ENCODE data around the gene SAP30.
A peak's percentile ranks its signal among the peaks of the same experiment; 100 is the strongest.

Gene SAP30

DNA sequence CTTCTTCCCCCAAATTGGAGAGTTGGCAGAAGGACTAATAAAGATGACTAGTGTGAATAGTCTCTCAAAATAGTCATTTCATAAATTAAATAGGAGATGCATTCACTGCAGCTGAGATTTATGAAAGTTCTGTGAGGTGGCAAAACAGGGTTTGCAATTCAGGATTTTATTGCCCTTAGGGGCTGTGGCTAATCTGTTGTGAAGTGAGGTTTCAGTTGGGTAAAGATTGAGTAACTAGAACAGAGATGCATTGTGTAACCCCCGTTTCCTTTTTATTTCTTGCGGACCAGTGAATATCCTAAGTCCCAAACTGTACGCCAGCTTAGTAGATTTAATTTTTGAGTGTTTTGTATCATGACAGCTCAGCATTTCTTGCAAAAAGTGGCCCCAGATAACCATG lies 44.3 kb downstream of the SAP30 start:
- DNase-seq (ENCODE audit: low read depth), result peak; percentile 92
- TF ChIP-seq MYC (IDR thresholded peaks at IDR 0.05; ENCODE audit: low read depth, low read length) (no peak; the same call in 1 of the 2 replicates), POLR2A (IDR thresholded peaks at IDR 0.05; ENCODE audit: extremely low read depth, insufficient read length) (no peak)
- TF ChIP-seq, protein P1, sequence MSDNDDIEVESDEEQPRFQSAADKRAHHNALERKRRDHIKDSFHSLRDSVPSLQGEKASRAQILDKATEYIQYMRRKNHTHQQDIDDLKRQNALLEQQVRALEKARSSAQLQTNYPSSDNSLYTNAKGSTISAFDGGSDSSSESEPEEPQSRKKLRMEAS (IDR thresholded peaks at IDR 0.05; ENCODE audit: low read depth, low read length), result no peak
- TF ChIP-seq, protein P2, sequence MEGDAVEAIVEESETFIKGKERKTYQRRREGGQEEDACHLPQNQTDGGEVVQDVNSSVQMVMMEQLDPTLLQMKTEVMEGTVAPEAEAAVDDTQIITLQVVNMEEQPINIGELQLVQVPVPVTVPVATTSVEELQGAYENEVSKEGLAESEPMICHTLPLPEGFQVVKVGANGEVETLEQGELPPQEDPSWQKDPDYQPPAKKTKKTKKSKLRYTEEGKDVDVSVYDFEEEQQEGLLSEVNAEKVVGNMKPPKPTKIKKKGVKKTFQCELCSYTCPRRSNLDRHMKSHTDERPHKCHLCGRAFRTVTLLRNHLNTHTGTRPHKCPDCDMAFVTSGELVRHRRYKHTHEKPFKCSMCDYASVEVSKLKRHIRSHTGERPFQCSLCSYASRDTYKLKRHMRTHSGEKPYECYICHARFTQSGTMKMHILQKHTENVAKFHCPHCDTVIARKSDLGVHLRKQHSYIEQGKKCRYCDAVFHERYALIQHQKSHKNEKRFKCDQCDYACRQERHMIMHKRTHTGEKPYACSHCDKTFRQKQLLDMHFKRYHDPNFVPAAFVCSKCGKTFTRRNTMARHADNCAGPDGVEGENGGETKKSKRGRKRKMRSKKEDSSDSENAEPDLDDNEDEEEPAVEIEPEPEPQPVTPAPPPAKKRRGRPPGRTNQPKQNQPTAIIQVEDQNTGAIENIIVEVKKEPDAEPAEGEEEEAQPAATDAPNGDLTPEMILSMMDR (IDR thresholded peaks at IDR 0.05; ENCODE audit: low read depth, low read length), result no peak
- peak overlapping the region; percentile 47 for H3K4me3 ChIP-seq (ENCODE audit: low read depth, low read length)

DNA sequence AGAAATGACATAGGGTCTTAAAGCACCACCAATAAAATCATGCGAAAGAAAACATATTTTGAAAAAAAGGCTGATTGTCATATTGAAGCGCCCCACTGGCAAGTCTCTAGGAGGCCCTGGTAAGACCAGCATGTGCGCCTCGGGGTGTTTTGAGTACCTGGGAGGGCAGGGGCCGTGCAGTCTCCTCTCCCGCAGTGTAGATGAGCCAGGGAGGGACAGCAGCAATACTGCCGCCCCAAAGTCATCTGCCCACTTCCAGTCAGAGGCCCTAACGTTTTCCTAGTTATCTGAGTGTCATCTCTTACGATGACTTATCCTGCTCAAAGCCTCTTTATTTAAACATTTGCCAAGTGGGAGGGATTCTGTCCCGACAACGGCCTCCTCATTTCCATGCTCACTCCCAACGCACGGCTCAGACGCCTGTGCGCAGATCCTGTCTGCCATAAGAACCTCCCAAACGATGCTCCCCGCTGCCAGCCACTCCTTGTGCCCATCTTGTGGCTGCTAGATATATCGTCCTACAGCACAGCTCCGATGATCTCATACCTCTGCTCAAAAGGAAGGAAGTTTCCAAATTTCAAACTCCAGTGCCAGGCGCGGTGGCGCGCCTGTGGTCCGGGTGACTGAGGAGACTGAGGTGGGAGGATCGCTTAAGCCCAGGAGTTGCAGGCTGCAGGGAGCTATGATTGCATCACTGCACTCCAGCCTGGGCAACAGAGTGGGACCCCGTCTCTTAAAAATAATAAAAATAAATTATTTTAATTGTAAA lies 45.3 kb downstream of the SAP30 start:
- TF ChIP-seq, protein P2 (IDR thresholded peaks at IDR 0.05; ENCODE audit: low read depth, low read length), result no peak
- TF ChIP-seq POLR2A (IDR thresholded peaks at IDR 0.05; ENCODE audit: extremely low read depth, insufficient read length) (no peak), MYC (IDR thresholded peaks at IDR 0.05; ENCODE audit: low read depth, low read length) (0 out of 2 replicates have a peak, but pooled peaks have one; percentile 6)

DNA sequence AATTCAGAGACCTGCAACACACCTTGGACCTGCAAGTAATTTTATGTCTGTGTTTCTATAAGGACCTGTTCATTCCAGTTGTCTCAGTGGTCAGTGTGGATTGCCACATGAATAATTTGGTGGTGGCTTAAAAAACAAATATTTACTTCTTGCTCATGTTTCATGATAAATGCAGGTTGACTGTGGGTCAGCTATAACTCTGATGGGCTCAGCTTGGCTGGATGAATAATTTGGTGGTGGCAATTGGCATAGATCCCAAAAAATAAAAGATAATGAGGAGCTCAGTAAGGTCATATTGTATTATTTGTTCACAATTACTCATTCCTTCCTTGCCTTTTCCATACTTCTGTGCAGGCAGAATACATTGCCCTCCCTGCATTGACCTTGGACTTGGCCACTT lies 47.1 kb downstream of the SAP30 start:
- no peak for DNase-seq (ENCODE audit: low read depth)
- no peak overlapping the region for H3K4me3 ChIP-seq (ENCODE audit: low read depth, low read length)
- TF ChIP-seq MYC (IDR thresholded peaks at IDR 0.05; ENCODE audit: low read depth, low read length) (no peak), POLR2A (IDR thresholded peaks at IDR 0.05; ENCODE audit: extremely low read depth, insufficient read length) (no peak)
- TF ChIP-seq, protein P1 (IDR thresholded peaks at IDR 0.05; ENCODE audit: low read depth, low read length), result no peak
- TF ChIP-seq, protein P2 (IDR thresholded peaks at IDR 0.05; ENCODE audit: low read depth, low read length), result no peak

More for the DNA sequence above, 45.3 kb downstream of the SAP30 start:
- DNase-seq (ENCODE audit: low read depth), result peak; percentile 97
- peak overlapping the region; percentile 47 for H3K4me3 ChIP-seq (ENCODE audit: low read depth, low read length)

DNA sequence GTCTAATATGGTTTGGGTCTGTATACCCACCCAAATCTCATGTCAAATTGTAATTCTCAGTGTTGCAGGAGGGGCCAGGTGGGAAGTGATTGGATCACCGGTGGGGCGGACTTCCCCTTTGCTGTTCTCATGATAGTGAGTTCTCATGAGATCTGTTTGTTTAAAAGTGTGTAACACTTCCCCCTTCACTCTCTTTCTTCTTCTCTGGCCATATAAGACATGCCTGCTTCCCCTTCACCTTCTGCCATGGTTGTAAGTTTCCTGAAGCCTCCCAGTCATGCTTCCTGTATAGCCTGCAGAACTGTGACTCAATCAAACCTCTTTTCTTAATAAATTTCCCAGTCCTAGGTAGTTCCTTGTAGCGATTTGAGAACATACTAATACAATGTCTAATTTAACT lies 47.9 kb downstream of the SAP30 start:
- DNase-seq (ENCODE audit: low read depth), result peak; percentile 42
- no peak for TF ChIP-seq POLR2A (IDR thresholded peaks at IDR 0.05; ENCODE audit: extremely low read depth, insufficient read length)
- TF ChIP-seq, protein P2 (IDR thresholded peaks at IDR 0.05; ENCODE audit: low read depth, low read length), result no peak
- no peak for TF ChIP-seq MYC (IDR thresholded peaks at IDR 0.05; ENCODE audit: low read depth, low read length)
- TF ChIP-seq, protein P1 (IDR thresholded peaks at IDR 0.05; ENCODE audit: low read depth, low read length), result no peak
- H3K4me3 ChIP-seq (ENCODE audit: low read depth, low read length), result no peak overlapping the region

DNA sequence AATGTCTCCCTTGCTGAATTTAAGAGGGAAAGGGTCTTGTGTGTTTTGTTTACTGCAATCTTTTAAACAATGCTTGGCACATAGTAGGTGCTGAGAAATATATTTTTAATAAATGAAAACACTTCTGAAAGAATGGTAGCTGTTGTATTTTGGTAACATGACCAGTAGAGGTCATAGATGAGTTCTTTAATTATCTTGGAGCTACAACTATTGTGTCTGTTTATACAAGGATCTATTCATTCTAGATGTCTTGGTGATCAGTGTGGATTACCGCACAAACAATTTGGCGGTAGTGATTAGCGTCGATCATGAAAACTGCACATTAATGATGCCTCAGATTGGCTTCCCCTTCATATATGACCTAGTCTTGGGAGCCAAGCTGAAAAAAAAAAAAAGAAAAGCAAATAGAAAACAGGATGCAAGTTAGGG lies 49.6 kb downstream of the SAP30 start:
- TF ChIP-seq POLR2A (IDR thresholded peaks at IDR 0.05; ENCODE audit: extremely low read depth, insufficient read length) (no peak), MYC (IDR thresholded peaks at IDR 0.05; ENCODE audit: low read depth, low read length) (no peak)
- TF ChIP-seq, protein P1 (IDR thresholded peaks at IDR 0.05; ENCODE audit: low read depth, low read length), result no peak
- TF ChIP-seq, protein P2 (IDR thresholded peaks at IDR 0.05; ENCODE audit: low read depth, low read length), result no peak
- DNase-seq (ENCODE audit: low read depth), result peak; percentile 38
- H3K4me3 ChIP-seq (ENCODE audit: low read depth, low read length), result no peak overlapping the region
